Measurements from ENCODE around the gene ZNF524.

Gene ZNF524

DNA sequence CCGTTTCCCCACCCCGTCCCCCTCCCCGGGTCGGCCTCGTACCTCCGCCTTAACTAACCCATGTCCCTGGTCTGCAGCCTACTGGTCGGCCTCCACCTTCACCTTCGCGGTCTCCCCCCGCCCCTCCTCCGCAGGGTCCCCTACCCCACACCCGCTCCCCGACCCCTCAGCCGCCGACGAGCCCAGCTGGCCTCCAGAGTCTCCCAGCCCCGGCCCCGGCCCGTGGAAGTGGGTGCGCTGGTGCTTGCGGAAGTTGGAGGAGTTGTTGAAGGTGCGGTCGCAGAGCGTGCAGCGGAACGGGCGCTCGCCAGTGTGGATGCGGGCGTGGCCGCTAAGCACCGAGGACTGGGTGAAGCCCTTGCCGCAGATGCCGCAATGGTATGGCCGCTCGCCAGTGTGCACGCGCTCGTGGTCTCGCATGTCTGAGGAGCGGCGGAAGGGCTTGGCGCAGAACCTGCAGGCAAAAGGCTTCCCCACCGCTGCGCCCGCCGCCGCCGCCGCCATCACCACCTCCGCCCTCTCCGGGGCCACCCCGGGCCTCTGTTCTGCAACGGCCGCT lies 21.7 kb downstream of the ZNF524 start:
- ATAC-seq (no peak), DNase-seq (no peak)

DNA sequence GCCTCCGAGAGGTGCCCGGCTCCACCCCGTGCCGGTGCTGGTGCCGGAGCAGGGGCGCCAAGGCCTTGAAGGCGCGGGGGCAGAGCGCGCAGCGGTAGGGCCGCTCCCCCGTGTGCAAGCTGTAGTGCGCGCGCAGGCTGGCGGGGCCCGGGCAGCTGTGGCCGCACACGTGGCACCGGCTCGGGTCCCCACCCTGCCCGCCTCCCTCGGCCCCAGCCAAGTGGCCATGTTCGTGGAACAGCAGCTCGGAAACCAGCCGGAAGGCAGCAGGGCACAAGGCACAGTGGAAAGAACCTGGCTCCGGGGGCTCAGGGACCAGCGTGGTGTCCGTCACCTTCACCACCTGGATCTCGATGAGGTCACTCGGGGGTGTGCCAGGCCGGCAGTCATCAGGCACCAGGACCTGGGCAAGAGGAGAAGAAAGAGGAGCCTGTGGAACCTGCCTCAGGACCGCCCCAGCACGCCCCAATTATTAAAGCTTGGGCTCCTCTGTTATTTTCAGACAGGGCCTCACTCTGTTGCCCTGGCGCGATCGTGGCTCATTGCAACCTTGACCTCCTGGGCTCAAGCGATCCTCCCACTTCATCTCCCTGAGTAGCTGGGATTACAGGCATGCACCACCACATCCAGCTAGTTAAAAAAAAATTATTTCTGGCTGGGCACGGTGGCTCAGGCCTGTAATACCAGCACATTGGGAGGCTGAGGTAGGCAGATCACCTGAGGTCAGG lies 22.3 kb downstream of the ZNF524 start:
- ATAC-seq = no peak
- DNase-seq = no peak

DNA sequence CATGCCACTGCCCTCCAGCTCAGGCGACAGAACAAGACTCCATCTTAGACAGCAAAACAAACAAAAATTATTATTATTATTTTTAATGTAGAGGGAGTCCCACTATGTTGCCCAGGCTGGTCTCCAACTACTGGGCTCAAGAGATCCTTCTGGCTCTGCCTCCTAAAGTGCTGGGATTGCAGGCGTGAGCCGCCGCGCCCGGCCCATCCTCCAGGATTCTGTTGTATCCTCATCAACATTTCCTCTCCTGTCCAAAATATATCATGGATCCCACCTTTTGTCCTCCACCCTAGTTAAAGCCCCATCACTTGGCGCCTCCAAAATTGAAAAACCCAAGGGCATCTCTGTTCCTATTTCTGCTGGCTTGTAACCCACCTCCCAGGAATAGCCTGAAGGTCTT lies 23.0 kb downstream of the ZNF524 start:
- no peak for ATAC-seq
- no peak for DNase-seq

DNA sequence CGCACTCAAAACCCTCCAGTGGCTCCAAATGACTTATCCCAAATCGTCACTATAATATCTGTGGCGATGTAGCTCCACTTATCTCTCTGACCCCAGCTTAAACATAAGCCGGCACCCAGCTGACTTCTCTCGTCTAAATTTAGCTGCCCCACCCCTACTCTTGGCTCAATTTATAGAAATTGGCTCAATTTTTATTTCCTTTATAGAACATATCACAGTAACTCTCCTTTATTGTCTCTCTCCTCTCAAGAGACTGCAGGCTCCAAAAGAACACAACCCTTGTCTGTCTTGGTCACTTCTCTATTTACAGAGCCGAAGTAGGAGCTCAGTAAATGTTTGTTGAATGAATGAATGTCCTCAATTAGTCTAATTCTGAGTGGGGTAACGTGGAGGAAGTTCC lies 23.5 kb downstream of the ZNF524 start:
- no peak for ATAC-seq

DNA sequence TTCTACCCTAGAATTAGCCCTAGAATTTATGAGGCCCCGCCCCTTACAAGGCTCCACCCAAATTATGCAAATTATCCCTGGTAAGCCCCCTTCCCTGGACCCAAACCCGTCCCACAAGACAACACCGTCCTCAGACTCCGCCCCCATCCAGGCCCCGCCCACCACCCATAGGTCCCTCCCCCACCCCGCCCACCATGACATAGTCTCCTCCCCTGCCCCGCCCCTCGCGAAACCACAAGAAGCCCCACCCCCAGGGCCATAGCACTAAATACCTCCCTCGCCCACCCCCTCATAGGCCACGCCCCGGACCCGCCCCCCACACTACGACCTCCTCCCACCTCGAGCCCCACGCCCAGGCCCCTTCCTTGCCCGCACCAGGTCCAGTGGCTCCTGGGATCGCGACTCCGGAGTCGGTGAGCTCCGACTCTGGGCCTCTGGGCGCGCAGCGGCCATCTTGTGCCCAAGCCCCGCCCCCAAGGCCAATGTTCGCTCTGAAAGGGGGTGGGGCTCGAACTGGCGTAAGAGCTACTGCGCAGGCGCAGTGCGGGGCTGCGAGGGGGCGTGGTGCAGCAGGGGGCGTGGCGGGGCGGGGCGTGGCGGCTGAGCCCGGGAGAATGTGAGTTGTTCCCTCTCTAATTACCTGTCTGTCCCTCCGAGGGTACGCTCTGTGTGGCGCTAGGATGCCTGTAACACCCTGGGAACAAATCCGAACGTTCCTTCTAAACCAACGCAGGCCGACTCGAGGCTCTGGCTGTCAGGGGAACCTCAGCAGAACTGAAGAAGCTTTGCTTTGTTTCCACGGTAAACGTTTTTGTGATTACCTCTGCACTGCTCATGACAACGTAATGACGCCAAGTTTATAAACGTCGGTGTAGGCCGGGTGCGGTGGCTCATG lies 24.3 kb downstream of the ZNF524 start, which contains the start of gene ZNF784:
Gene ZNF784, minus strand, starts transcription at position 458 of the 895 bp plus-strand sequence. Its CDS starts 5 bp downstream, at position 453.
- peak; percentile 67 for ATAC-seq
- DNase-seq = peak; percentile 97

More for the DNA sequence above, 23.5 kb downstream of the ZNF524 start:
- DNase-seq = no peak

DNA sequence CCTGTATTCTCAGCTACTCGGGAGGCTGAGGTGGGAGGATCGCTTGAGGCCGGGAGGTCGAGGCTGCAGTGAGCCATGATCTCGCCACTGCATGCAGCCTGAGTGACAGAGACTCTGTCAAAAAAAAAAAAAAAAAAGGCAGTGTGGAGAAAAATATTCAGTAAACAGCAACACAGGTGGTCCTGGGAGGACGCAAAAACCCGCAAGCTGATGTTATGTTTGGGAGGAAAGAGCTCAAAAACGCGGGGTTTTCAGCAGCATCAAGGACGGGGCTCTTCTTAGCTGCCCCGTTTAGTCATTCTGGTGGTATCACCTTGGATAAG lies 24.9 kb downstream of the ZNF524 start:
- no peak for ATAC-seq
- no peak for DNase-seq

DNA sequence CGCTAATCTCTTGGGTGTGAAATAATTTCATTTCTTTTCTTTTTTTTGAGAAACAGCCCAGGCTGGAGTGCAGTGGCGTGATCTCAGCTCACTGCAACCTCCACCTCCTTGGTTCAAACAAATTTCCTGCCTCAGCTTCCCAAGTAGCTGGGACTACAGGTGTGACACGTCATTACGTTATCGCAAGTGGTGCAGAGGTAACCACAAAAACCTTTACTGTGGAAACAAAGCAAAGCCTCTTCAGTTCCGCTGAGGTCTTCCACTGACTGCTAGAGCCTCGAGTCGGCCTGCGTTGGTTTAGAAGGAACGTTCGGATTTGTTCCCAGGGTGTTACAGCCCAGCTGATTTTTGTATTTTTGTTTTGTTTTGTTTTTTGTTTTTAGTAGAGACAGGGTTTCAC lies 26.3 kb downstream of the ZNF524 start:
- ATAC-seq (peak; percentile 60), DNase-seq (no peak)

DNA sequence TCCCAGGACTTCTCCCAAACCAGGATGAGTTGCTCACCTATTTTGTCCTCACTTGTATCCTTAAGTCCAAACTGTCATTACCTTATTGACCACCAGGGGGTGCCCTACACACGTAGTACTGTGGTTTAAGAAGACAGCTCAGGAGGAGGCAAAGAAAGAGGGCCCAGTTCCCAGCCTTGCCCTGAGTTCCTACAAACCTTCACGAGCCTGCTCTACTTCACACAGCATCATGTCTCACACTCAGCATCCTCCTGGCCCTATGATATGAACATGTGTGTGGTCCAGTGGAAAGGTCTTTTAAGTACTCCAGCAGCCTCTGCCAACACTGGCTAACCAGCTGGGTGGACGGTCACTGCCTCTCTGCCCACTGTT lies 32.4 kb downstream of the ZNF524 start:
- DNase-seq = peak; percentile 92
- peak; percentile 58 for ATAC-seq

DNA sequence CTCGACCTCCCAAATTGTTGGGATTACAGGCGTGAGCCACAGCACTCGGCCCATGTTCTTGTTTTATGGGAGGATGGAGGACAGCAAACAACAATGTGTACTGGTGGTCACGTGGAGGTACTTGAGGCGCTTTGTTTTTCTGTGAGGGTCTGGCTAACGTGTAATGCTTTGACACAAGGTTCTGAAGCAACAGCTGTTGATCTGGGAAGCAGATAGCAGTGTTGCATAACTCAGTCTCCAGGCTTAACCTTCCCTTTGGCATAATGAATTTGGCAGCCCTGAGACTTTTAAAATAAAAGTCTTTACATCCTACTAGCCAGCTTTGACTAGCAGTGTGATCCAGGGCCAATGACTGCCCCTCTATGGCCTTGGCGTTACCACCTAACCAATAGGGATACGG lies 33.8 kb downstream of the ZNF524 start:
- DNase-seq (no peak), ATAC-seq (no peak)

DNA sequence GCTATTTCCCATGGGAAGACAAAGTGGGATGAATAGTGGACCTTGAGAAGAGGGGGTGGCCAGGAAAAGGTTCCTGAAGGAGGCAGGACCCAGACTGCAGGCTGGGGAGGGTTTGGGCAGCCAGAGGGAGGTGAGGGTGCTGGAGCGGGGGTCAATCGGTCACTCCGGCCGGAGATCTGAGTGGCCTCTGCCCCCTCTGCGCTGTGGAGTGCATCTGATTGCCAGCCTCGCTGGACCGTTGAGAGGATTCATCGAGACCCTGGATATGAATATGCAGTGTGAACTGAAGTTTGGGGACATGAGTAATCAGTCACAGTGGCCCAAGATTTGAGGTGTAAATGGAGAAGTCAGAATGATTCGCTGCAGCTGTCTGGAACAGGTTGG lies 35.2 kb downstream of the ZNF524 start:
- ATAC-seq (no peak), DNase-seq (no peak)

DNA sequence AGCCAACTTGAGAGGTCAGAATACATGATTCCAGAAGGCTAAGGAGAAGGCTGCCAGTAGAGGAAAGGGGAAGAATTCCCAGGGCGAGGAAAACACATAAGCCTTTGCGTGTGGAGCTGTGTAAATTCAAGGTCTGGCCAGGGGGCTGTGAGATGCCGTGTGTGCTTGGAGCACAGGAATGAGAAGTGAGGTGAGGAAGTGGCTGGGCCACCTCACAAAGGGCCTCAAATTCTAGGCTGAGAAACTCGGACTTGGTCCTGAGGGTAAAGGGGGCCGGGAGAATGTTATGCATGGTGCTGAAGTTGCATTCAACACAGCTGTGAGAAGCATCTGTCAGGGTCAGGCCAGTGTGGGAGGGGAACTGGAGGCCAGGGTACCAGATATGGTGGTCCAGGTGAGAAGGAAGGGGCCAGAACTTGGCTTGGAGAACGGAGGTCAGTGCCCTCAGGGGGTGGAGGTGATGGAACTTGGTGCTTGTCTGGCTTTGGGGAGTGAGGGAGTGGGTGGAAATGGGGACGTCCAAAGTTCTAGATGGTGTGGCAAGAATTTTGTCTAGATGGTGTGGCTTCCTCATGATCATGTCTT lies 35.9 kb downstream of the ZNF524 start:
- no peak for ATAC-seq

DNA sequence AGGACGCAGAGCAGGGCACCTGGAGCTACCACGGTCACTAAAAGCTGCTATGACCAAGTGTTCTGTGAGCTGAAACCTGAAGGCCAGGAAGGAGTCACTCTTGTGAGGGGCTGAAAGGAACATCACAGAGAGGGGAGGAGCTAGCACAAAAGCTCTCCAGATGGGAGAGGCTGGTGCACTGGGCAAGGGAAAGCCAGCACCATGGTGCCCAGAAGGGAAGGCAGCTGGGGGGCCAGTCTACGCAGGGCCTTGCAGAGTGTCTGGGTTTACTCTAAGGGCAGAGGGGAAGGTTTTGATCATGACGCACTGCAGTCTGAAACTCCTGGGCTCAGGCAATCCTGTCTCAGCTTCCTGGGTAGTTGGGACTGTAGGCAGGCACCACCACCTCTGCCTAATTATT lies 36.6 kb downstream of the ZNF524 start:
- ATAC-seq (no peak), DNase-seq (no peak)

More for the DNA sequence above, 35.9 kb downstream of the ZNF524 start:
- no peak for DNase-seq

DNA sequence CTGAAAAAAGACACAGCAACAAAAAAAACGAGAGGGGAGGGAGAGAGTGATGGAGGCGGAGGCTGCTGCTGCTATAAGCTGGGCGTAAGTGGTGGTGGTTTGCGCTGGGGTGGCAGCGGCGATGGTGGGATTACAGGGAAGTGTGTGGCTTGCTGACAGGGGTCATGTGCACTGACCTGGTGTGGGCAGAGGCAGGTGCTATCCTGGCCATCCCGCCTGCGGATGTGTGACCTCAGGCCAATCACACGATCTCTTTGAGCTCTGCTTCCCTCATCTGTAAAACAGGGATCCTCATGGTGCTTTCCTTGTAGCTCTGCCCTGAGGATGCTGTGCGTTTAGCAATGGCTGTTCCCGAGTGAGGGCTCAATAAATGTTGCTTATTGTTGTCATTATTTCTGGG lies 37.4 kb downstream of the ZNF524 start:
- no peak for ATAC-seq

DNA sequence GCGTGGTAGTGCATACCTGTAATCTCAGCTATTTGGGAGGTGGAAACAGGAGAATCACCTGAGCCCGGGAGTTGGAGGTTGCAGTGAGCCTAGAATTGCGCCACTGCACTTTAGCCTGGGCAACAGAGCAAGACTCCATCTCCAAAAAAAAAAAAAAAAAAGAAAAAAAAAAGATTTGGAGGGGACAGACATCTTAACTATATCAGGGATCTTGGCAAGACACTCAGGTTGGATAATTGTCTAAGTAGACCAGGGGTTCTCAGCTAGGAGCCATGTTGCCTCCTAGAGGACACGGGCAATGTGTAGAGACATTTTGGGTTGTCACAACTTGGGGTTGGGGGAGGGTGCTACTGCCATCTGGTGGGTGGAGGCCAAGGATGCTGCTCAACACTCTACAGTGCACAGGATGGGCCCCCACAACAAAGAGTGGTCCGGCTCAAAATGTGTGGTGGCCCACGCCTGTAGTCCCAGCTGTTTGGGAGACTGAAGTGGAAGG lies 38.8 kb downstream of the ZNF524 start:
- ATAC-seq (no peak), DNase-seq (peak; percentile 76)

More for the DNA sequence above, 37.4 kb downstream of the ZNF524 start:
- no peak for DNase-seq

DNA sequence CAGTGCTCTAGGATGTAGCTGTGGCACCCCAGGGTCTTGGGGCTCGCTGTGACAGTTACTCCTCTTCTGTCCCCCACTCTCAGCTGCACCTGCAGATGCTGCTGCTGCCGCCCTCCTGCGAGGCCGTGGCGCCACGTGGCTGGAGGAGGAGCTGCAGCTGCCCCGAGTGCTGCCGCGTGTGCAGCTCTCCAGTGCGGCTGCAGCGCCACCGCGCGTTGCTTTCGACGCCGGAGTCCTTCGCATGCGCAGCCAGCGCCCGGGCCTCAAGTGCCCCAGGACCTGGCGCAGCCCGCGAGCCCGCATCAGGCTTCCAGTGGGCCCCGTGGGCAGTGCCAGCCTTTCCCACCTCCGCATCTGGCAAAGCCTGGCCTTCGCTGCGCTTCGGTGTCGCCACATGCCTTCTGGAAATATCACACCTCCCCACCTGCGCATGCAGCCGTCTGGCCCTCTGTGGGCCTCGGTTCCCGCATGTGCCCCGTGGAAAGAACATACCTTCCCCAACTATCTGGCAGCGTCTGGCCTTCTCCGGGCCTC lies 40.0 kb downstream of the ZNF524 start:
- ATAC-seq (peak; percentile 11), DNase-seq (peak; percentile 78)

DNA sequence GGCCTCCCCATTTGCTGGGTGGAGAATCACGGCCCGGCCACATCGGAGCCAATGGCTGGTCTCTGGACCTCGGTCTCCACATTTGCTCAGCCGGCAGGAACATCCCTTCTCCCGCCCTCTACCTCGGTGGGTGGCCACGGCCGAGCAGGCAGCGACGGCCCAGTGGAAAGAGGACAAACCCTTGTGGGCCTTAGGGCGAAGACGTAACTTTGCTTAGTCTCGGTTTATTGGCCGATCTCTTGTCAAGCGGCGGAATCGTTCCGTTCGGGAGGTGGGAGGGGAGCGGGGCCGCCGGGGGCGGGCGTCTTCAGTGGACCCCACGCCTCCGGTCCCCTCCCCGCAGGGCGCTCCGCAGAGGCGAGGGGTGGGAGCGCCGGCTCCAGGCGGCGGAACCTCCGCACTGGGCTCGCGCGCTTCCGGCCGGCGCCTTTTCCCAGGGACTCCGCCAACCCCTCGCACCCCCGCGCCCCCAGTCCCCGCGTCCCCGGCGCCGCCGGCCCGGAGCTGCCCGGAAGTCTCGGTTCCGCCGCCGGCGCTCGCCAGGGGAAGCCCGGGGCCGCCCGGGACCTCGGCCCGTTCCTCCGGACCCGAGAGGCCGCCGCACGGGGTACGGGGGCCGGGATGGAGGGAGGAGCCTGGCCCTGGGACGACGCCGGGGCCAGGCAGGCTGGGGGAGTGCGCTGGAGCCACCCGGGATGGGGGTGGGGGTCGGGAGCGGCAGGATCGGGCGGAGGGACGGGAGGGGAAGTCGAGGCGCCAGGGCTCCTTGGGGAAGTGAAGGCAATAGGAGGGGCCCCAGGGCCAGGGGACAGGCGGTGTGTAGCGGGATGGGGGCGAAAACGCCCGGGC lies 40.7 kb downstream of the ZNF524 start, which contains the start of gene ZNF580:
Gene ZNF580, plus strand, starts transcription at position 426 of the 849 bp plus-strand sequence. CDS start 1,507 bp downstream, outside the sequence.
- peak; percentile 79 for DNase-seq
- peak; percentile 38 for ATAC-seq

DNA sequence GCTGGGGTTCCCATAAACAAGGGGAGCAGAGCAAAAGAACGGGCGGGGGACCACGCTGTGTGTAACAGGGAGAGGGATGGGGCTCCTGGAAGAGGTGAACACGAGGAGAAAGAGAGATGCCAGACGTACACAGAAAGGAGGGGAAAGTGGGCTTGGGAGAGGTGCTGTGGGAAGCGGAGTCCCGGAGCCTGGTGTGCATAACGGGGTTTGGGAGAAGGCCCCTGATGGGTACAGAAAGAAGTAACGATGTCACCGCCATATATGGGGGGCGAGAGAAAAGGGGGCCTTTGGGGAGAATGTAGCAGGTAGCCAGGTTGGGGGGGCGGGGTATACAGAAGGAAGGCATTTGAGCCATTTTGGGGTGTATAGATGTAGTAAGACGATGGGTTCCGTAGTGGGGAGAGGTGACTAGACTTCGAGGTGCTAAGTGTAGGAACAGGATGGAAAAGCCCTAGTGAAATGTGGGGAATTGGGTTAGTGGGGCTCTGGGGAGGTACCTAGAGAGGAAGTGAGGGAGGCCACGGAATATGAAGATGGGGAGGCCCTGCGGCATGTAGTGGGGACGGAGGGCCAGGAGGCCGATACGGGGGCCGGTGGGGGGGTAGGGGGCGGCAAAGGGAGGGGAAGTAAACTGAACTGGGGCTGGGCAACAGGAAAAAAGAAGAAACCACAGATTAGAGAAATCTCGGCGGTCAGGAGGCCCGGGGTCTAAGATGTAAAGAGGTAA lies 41.5 kb downstream of the ZNF524 start:
- DNase-seq (no peak), ATAC-seq (no peak)

DNA sequence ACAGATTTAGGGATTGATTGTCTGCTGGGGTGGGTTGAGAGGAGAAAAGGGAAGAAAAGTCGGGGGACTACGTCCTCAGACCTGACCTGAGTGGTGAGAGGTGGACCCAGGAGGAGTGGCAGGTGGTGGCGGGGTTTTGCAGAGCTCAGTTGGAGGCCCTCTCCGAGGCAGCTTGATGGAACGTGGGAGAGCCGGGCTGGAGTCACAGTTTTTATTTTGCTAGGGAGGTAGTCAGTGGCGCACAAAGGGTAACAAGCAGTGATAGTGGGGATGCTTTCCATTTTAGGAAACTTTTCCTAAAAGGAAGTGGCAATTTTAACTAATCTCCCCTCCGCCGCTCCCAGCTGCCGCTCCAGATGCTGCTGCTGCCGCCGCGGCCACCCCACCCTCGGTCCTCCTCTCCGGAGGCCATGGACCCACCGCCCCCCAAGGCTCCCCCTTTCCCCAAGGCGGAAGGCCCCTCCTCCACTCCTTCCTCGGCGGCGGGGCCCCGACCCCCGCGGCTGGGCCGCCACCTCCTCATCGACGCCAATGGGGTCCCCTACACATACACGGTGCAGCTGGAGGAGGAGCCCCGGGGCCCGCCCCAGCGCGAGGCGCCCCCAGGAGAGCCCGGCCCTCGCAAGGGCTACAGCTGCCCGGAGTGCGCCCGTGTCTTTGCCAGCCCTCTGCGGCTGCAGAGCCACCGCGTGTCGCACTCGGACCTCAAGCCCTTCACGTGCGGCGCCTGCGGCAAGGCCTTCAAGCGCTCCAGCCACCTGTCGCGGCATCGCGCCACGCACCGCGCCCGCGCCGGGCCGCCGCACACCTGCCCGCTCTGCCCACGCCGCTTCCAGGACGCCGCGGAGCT lies 42.3 kb downstream of the ZNF524 start:
- ATAC-seq (peak; percentile 8), DNase-seq (peak; percentile 55)

Data from stimulated activated naive CD8-positive, alpha-beta T cell treated with anti-CD3 and anti-CD28 coated beads, Interleukin-15, Interleukin-2, amounts not matched to agents 100 U/mL and 50 U/mL, for 24 hours (primary cell).